Measurements from ENCODE around the gene LIN28A. TPM values are rescaled to one million over a fixed set of nuclear protein-coding genes. Genes with fewer than 3 reads are reported as not detected.

LIN28A gene
- total and polyA plus RNA-seq, 4 donors, result not detected

- Histone ChIP-seq H3K4me1 (ENCODE audit: control insufficient read depth in 4 of 4, insufficient read depth in 4 of 4, low read length in 3 of 4) (peaks cover 0 to 5% (median 0%) of the 10 kb centered on the region in 4 donors), H3K9me3 (ENCODE audit: control insufficient read depth in 4 of 4, low read length in 3 of 4) (no peaks in the 10 kb centered on the region), H3K27ac (ENCODE audit: low read depth in 1 of 2, low read length in 2 of 2) (no peak overlapping the region), H3K4me3 (ENCODE audit: low read depth in 1 of 3, low read length in 3 of 3) (no peak overlapping the region), H3K36me3 (ENCODE audit: control insufficient read depth in 4 of 4, insufficient read depth in 3 of 4, low read depth in 1 of 4, low read length in 3 of 4) (no peaks in the 10 kb centered on the region), H3K27me3 (ENCODE audit: control insufficient read depth in 4 of 4, insufficient read depth in 4 of 4, low read length in 3 of 4) (peaks cover 0 to 5% (median 0%) of the 10 kb centered on the region in 4 donors), H3K9ac (ENCODE audit: low read depth in 1 of 2, low read length in 2 of 2) (no peak overlapping the region)
- TF ChIP-seq MAX (IDR thresholded peaks at IDR 0.05) (no peak), EGR1 (IDR thresholded peaks at IDR 0.05; ENCODE audit: low read depth in 2 of 2) (no peak), ATF3 (IDR thresholded peaks at IDR 0.05) (no peak), HNF4G (IDR thresholded peaks at IDR 0.05) (no peak)
- WGBS, result 66% methylated on average over 2 of the region's 2 CpGs
- DNase-seq (ENCODE audit: low spot score), result no peak
Measured at GRCh38 chr1:26404641-26405040, 6.0 kb upstream of the LIN28A start.

- peaks cover 0 to 5% (median 0%) of the 10 kb centered on the region in 4 donors for H3K4me1 ChIP-seq (ENCODE audit: control insufficient read depth in 4 of 4, insufficient read depth in 4 of 4, low read length in 3 of 4)
- TF ChIP-seq CTCF (IDR thresholded peaks at IDR 0.05; ENCODE audit: low read depth, low read length, missing input control), result no peak
- TF ChIP-seq FOXA2 (IDR thresholded peaks at IDR 0.05), result no peak
- no peak for TF ChIP-seq REST (IDR thresholded peaks at IDR 0.05)
- no peak for TF ChIP-seq ZBTB33 (IDR thresholded peaks at IDR 0.05)
- no peak for TF ChIP-seq MAX (IDR thresholded peaks at IDR 0.05)
- no peak for TF ChIP-seq FOXA1 (IDR thresholded peaks at IDR 0.05)
- TF ChIP-seq ATF3 (IDR thresholded peaks at IDR 0.05), result no peak
- no peak for TF ChIP-seq TAF1 (conservative IDR thresholded peaks at IDR 0.05)
- no peak for TF ChIP-seq EGR1 (IDR thresholded peaks at IDR 0.05; ENCODE audit: low read depth in 2 of 2)
- no peak for TF ChIP-seq GABPA (IDR thresholded peaks at IDR 0.05 in 1 of 2, conservative IDR thresholded peaks at IDR 0.05 in 1 of 2)
- no peak for TF ChIP-seq HNF4A (conservative IDR thresholded peaks at IDR 0.05)
- TF ChIP-seq HNF4G (IDR thresholded peaks at IDR 0.05), result no peak
- TF ChIP-seq RAD21 (IDR thresholded peaks at IDR 0.05), result no peak
- TF ChIP-seq RXRA (IDR thresholded peaks at IDR 0.05), result no peak
- TF ChIP-seq YY1 (IDR thresholded peaks at IDR 0.05), result no peak
- no peak for TF ChIP-seq NR2F2 (IDR thresholded peaks at IDR 0.05)
- TF ChIP-seq SP1 (IDR thresholded peaks at IDR 0.05), result no peak
- no peak for TF ChIP-seq JUND (IDR thresholded peaks at IDR 0.05)
- no peak overlapping the region for H3K27ac ChIP-seq (ENCODE audit: low read depth in 1 of 2, low read length in 2 of 2)
- no peak overlapping the region for H3K4me3 ChIP-seq (ENCODE audit: low read depth in 1 of 3, low read length in 3 of 3)
- WGBS, result 76% methylated on average over 7 of the region's 7 CpGs
- H3K9ac ChIP-seq (ENCODE audit: low read depth in 1 of 2, low read length in 2 of 2), result no peak overlapping the region
- H3K36me3 ChIP-seq (ENCODE audit: control insufficient read depth in 4 of 4, insufficient read depth in 3 of 4, low read depth in 1 of 4, low read length in 3 of 4), result no peaks in the 10 kb centered on the region
- H3K27me3 ChIP-seq (ENCODE audit: control insufficient read depth in 4 of 4, insufficient read depth in 4 of 4, low read length in 3 of 4), result peaks cover 0 to 5% (median 2%) of the 10 kb centered on the region in 4 donors
- DNase-seq (ENCODE audit: low spot score), result no peak
- no peaks in the 10 kb centered on the region for H3K9me3 ChIP-seq (ENCODE audit: control insufficient read depth in 4 of 4, low read length in 3 of 4)
Measured at GRCh38 chr1:26405281-26405915, 5.2 kb upstream of the LIN28A start.

Data from liver (tissue), 9 donors.